ENCODE measurements around the gene TEX55.
A peak's percentile ranks its signal among the peaks of the same experiment; 100 is the strongest.
"Not testable (repeated sequence)": the region's sequence is repeated elsewhere in the genome, so short reads cannot be mapped to it uniquely, and the experiment has no call there.

TEX55 gene

GRCh38 chr3:119125742-119126504, 20.0 kb upstream of the TEX55 start (continued):
- TF ChIP-seq ZBTB44 (tag by site-specific recombination; IDR thresholded peaks at IDR 0.05) = no peak
- no peak for TF ChIP-seq MYNN (tag by site-specific recombination; IDR thresholded peaks at IDR 0.05; ENCODE audit: borderline replicate concordance)
- TF ChIP-seq EGR2 (tag by site-specific recombination; IDR thresholded peaks at IDR 0.05; ENCODE audit: low read depth) = no peak
- no peak for TF ChIP-seq RBAK (tag by site-specific recombination; IDR thresholded peaks at IDR 0.05)
- TF ChIP-seq ZNF555 (tag by site-specific recombination; conservative IDR thresholded peaks at IDR 0.05) = no peak
- no peak for TF ChIP-seq ZNF266 (tag by site-specific recombination; IDR thresholded peaks at IDR 0.05; ENCODE audit: low read depth)
- TF ChIP-seq, protein P1, sequence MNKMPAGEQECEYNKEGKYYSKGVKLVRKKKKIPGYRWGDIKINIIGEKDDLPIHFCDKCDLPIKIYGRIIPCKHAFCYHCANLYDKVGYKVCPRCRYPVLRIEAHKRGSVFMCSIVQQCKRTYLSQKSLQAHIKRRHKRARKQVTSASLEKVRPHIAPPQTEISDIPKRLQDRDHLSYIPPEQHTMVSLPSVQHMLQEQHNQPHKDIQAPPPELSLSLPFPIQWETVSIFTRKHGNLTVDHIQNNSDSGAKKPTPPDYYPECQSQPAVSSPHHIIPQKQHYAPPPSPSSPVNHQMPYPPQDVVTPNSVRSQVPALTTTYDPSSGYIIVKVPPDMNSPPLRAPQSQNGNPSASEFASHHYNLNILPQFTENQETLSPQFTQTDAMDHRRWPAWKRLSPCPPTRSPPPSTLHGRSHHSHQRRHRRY (tag by site-specific recombination; IDR thresholded peaks at IDR 0.05) = no peak
- TF ChIP-seq, protein P2, sequence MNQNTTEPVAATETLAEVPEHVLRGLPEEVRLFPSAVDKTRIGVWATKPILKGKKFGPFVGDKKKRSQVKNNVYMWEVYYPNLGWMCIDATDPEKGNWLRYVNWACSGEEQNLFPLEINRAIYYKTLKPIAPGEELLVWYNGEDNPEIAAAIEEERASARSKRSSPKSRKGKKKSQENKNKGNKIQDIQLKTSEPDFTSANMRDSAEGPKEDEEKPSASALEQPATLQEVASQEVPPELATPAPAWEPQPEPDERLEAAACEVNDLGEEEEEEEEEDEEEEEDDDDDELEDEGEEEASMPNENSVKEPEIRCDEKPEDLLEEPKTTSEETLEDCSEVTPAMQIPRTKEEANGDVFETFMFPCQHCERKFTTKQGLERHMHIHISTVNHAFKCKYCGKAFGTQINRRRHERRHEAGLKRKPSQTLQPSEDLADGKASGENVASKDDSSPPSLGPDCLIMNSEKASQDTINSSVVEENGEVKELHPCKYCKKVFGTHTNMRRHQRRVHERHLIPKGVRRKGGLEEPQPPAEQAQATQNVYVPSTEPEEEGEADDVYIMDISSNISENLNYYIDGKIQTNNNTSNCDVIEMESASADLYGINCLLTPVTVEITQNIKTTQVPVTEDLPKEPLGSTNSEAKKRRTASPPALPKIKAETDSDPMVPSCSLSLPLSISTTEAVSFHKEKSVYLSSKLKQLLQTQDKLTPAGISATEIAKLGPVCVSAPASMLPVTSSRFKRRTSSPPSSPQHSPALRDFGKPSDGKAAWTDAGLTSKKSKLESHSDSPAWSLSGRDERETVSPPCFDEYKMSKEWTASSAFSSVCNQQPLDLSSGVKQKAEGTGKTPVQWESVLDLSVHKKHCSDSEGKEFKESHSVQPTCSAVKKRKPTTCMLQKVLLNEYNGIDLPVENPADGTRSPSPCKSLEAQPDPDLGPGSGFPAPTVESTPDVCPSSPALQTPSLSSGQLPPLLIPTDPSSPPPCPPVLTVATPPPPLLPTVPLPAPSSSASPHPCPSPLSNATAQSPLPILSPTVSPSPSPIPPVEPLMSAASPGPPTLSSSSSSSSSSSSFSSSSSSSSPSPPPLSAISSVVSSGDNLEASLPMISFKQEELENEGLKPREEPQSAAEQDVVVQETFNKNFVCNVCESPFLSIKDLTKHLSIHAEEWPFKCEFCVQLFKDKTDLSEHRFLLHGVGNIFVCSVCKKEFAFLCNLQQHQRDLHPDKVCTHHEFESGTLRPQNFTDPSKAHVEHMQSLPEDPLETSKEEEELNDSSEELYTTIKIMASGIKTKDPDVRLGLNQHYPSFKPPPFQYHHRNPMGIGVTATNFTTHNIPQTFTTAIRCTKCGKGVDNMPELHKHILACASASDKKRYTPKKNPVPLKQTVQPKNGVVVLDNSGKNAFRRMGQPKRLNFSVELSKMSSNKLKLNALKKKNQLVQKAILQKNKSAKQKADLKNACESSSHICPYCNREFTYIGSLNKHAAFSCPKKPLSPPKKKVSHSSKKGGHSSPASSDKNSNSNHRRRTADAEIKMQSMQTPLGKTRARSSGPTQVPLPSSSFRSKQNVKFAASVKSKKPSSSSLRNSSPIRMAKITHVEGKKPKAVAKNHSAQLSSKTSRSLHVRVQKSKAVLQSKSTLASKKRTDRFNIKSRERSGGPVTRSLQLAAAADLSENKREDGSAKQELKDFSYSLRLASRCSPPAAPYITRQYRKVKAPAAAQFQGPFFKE (tag by site-specific recombination; IDR thresholded peaks at IDR 0.05; ENCODE audit: borderline replicate concordance) = no peak
- TF ChIP-seq ZNF155 (tag by site-specific recombination; IDR thresholded peaks at IDR 0.05) = no peak

DNA sequence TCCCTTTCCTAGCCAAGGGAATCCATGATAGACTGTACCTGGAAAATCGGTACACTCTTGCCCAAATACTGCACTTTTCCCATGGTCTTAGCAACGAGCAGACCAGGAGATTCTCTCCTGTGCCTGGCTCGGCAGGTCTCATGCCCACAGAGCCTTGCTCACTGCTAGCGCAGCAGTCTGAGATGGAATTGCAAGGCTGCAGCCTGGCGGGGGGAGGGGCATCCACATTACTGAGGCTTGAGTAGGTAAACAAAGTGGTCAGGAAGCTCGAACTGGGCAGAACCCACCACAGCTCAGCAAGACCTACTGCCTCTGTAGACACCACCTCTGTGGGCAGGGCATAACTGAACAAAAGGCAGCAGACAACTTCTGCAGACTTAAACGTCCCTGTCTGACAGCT, 15.7 kb upstream of the TEX55 start:
- H3K9me3 ChIP-seq (ENCODE audit: control insufficient read depth, insufficient read depth, low read depth, low read length); H3K4me1 ChIP-seq (ENCODE audit: control insufficient read depth, insufficient read depth, low read length); H3K4me3 ChIP-seq (ENCODE audit: low read depth, low read length); H3K27ac ChIP-seq (ENCODE audit: extremely low read depth, low read depth, low read length); H3K36me3 ChIP-seq (ENCODE audit: control insufficient read depth in 2 of 2, insufficient read depth in 1 of 2, low read length in 2 of 2); CTCF ChIA-PET; POLR2A ChIA-PET: not testable (repeated sequence)

DNA sequence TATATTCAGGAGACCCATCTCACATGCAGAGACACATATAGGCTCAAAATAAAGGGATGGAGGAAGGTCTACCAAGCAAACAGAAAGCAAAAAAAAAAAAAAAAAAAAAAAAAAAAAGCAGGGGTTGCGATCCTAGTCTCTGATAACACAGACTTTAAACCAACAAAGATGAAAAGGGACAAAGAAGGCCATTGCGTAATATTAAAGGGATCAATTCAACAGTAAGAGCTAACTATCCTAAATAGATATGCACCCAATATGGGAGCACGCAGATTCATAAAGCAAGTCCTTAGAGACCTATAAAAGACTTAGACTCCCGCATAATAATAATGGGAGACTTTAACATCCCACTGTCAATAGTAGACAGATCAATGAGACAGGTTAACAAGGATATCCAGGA, 13.7 kb upstream of the TEX55 start:
- H3K4me3 ChIP-seq (ENCODE audit: low read depth, low read length); H3K27ac ChIP-seq (ENCODE audit: extremely low read depth, low read depth, low read length); CTCF ChIA-PET; H3K36me3 ChIP-seq (ENCODE audit: control insufficient read depth in 2 of 2, insufficient read depth in 1 of 2, low read length in 2 of 2); H3K9me3 ChIP-seq (ENCODE audit: control insufficient read depth, insufficient read depth, low read depth, low read length); POLR2A ChIA-PET; H3K4me1 ChIP-seq (ENCODE audit: control insufficient read depth, insufficient read depth, low read length): not testable (repeated sequence)

GRCh38 chr3:119139360-119139759, 6.6 kb upstream of the TEX55 start:
- H3K27ac ChIP-seq (ENCODE audit: extremely low read depth, low read depth, low read length); H3K4me3 ChIP-seq (ENCODE audit: low read depth, low read length); CTCF ChIA-PET; POLR2A ChIA-PET; H3K36me3 ChIP-seq (ENCODE audit: control insufficient read depth in 2 of 2, insufficient read depth in 1 of 2, low read length in 2 of 2); H3K9me3 ChIP-seq (ENCODE audit: control insufficient read depth, insufficient read depth, low read depth, low read length); H3K4me1 ChIP-seq (ENCODE audit: control insufficient read depth, insufficient read depth, low read length): not testable (repeated sequence)
- TF ChIP-seq SETDB1 (IDR thresholded peaks at IDR 0.05; ENCODE audit: insufficient read length, low read length) = peak; percentile 72
